ENCODE measurements around the gene PTCD3.

GRCh38 chr2:86123328-86123925, 17.4 kb downstream of the PTCD3 start:
- TF ChIP-seq CTCF (IDR thresholded peaks at IDR 0.05; ENCODE audit: insufficient read depth, low read length, poor library complexity, severe bottlenecking) (no peak), EZH2phosphoT487 (conservative IDR thresholded peaks at IDR 0.05; ENCODE audit: low read length) (no peak)

All from SU-DHL-6 (cell line).